ENCODE measurements around the gene RBP2.

RBP2 gene

DNA sequence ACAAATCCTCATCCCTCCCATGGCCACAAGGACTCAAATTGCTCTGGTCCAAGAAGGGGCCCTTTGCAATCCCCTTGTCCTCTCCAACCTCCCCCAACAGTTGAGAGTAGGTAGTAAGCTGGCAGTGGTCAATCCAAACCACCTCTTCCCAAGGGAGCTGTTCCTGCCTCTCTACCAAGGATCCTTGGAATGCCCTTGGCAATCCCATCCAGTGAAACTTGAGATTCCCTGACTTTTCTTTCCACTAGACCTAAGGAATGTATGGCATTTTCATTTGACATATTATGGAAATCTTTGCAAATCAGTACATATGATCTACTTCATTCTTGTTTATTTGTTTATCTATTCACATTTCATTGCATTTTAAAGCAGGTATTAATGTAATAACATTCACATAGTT, 4.8 kb upstream of the RBP2 start:
- no peak for DNase-seq (ENCODE audit: low read depth)
- TF ChIP-seq, protein P1, sequence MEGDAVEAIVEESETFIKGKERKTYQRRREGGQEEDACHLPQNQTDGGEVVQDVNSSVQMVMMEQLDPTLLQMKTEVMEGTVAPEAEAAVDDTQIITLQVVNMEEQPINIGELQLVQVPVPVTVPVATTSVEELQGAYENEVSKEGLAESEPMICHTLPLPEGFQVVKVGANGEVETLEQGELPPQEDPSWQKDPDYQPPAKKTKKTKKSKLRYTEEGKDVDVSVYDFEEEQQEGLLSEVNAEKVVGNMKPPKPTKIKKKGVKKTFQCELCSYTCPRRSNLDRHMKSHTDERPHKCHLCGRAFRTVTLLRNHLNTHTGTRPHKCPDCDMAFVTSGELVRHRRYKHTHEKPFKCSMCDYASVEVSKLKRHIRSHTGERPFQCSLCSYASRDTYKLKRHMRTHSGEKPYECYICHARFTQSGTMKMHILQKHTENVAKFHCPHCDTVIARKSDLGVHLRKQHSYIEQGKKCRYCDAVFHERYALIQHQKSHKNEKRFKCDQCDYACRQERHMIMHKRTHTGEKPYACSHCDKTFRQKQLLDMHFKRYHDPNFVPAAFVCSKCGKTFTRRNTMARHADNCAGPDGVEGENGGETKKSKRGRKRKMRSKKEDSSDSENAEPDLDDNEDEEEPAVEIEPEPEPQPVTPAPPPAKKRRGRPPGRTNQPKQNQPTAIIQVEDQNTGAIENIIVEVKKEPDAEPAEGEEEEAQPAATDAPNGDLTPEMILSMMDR (conservative IDR thresholded peaks at IDR 0.05; ENCODE audit: low read depth, low read length) = no peak
- H3K4me3 ChIP-seq (ENCODE audit: low read depth, low read length) = no peak overlapping the region

DNA sequence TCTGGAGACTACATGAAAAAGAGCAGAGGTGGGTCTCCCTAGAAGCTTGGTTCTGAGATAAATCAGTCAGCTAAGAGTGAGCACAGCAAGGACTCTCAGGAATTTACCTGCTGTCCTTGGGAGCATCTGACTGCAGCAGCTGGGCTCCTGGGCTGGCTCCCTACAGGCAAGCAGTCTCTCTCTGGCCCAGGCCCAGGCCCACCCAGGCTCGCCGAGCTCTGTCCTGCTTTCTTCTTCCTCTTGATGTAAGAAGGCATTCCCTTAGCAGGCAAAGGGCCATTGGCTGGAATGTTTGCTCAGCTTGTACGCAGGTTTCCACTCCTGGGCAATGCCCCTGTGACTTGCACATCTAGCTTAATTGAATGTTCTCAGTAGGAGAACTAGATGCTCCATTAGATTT, 4.3 kb upstream of the RBP2 start:
- TF ChIP-seq, protein P1 (conservative IDR thresholded peaks at IDR 0.05; ENCODE audit: low read depth, low read length) = no peak
- no peak overlapping the region for H3K4me3 ChIP-seq (ENCODE audit: low read depth, low read length)
- no peak for DNase-seq (ENCODE audit: low read depth)

DNA sequence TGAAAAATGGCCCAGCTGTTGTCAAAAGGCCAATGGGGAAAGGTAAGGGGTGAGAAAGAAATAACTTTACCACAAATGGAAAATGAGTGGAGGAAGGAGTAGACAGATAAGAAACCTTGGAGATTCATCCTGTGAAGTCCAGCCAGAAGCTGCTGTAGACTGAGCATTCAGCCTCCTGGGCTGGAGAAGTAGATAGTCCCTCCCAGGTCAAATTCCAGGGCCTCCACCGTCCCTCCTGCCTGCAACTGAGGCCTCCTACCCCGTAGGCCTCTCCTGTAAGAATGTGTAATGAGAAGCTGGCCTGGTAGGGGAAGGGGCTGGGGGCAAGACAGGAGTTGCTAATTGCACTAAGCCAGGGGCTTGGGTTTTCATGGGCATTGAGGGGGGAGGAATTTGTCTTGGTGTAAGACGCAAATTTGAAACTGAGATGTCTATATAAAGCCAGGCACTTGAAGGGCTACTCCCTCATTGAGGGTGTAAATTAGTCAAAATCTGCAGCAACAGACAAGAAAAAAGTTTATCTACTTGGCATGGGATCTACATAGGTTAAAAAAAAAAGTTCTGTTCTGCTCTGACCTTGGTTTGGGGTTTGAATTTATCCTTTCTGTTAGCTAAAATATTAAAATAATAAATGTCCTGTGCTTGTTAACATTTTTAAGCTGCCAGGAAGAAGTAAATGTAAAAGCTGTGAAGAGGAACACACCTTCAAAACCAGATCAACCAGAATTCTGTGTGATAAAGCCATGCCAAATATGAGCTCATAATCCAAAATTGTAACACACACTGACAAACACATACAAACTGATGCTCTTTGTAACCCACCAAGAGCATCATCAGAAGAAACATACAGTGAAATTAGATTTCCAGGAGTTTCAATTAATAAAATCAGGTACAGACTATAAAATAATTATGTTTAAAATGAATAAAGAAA, 1.7 kb upstream of the RBP2 start:
- TF ChIP-seq, protein P1 (conservative IDR thresholded peaks at IDR 0.05; ENCODE audit: low read depth, low read length) = no peak
- peak; percentile 17 for DNase-seq (ENCODE audit: low read depth)
- H3K4me3 ChIP-seq (ENCODE audit: low read depth, low read length) = no peak overlapping the region

- no peak for DNase-seq (ENCODE audit: low read depth)
- TF ChIP-seq, protein P1 (conservative IDR thresholded peaks at IDR 0.05; ENCODE audit: low read depth, low read length) = no peak
- H3K4me3 ChIP-seq (ENCODE audit: low read depth, low read length) = no peak overlapping the region
These were observed 3.1 kb downstream of the RBP2 start for GRCh38 chr3:139473155-139473771.

GRCh38 chr3:139472380-139473010, 3.8 kb downstream of the RBP2 start:
- no peak overlapping the region for H3K4me3 ChIP-seq (ENCODE audit: low read depth, low read length)
- TF ChIP-seq, protein P1 (conservative IDR thresholded peaks at IDR 0.05; ENCODE audit: low read depth, low read length) = no peak
- no peak for DNase-seq (ENCODE audit: low read depth)

DNA sequence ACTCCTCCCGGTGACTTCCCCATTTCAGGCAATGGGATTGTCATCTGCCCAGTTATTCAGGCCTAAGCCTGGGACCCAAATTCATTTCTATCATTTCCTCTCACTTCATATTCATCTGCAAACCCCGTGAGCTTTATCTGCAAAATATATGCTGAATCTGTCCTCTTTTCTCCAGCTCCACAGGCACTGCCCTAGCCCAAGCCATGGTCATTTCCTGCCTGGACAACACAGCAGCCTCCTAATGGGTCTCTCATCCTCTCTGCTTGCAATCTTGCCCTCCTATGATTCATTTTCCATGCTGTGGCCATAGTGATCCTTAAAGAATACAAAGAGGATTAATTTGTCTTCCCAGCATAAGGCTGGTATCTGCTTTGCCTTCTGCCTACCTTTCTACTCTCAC, 6.1 kb downstream of the RBP2 start:
- no peak overlapping the region for H3K4me3 ChIP-seq (ENCODE audit: low read depth, low read length)
- TF ChIP-seq, protein P1 (conservative IDR thresholded peaks at IDR 0.05; ENCODE audit: low read depth, low read length) = no peak
- no peak for DNase-seq (ENCODE audit: low read depth)

Data from choroid plexus epithelial cell (primary cell).